Gastroesophageal sphincter (tissue), 4 donors: ENCODE results near the gene SH3RF3. TPM values are rescaled to one million over a fixed set of nuclear protein-coding genes. Genes with fewer than 3 reads are reported as not detected.

ENCODE experiments used
- ATAC-seq: fragments of 150-250 bp; one replicate; pipeline ENCODE4 v1.9.1; 2016; ENCODE audit warnings: mild to moderate bottlenecking, moderate library complexity
- H3K27ac ChIP-seq, 4 donors: fragments of 200-600 bp; sonication (generic) in 3 of 4; 1 replicate in 3 of 4; 2 replicates in 1 of 4; pipeline ENCODE4 v1.5.1; 2016 to 2019
- H3K27me3 ChIP-seq: fragments of 200-600 bp; sonication (generic); one replicate; pipeline ENCODE4 v1.5.1; 2019
- H3K36me3 ChIP-seq, 2 donors: fragments of 200-600 bp; sonication (generic); one replicate each; pipeline ENCODE4 v1.5.1; 2019; ENCODE audit warnings: control low read depth in 1 of 2
- H3K4me1 ChIP-seq, 3 donors: fragments of 200-600 bp; sonication (generic); 1 replicate in 2 of 3; 2 replicates in 1 of 3; pipeline ENCODE4 v1.5.1; 2016 to 2019; ENCODE audit warnings: control low read depth in 2 of 3
- H3K4me3 ChIP-seq, 2 donors: fragments of 200-600 bp; sonication (generic); one replicate each; pipeline ENCODE4 v1.5.1; 2019; ENCODE audit warnings: mild to moderate bottlenecking in 1 of 2, moderate library complexity in 1 of 2
- H3K9me3 ChIP-seq, 3 donors: fragments of 200-600 bp; sonication (generic); one replicate each; pipeline ENCODE4 v1.5.1; 2017 to 2019; ENCODE audit warnings: control low read depth in 2 of 3
- EP300 ChIP-seq: sonication (generic); formaldehyde crosslinking; IDR thresholded peaks from one replicate; pipeline ENCODE4 v1.6.1; 2017; ENCODE audit warnings: antibody characterized with exemption, mild to moderate bottlenecking
- POLR2A ChIP-seq, 2 donors: fragments of 450-650 bp; IDR thresholded peaks; one replicate each; pipeline ENCODE4 v1.6.1; 2017; ENCODE audit warnings: antibody characterized with exemption in 2 of 2, mild to moderate bottlenecking in 2 of 2, moderate library complexity in 1 of 2
- POLR2AphosphoS5 ChIP-seq: sonication (generic); formaldehyde crosslinking; IDR thresholded peaks from one replicate; pipeline ENCODE4 v1.6.1; 2017; ENCODE audit warnings: antibody characterized with exemption
- WGBS, 2 donors: methylation state at CpG; one replicate each; pipeline ENCODE4 v1.1.5; 2018; ENCODE audit warnings: low coverage in 1 of 2; 5-methylcytosine and 5-hydroxymethylcytosine counted together
- total RNA-seq, 4 donors: library from RNA; depleted of rRNA; stranded (reverse); fragments of >200 nt; gene quantifications; one replicate each; pipeline ENCODE4 v1.1.0, GENCODE V29; 2016
- TF ChIP-seq, protein P1 (sequence below), 4 experiments: fragments of 200-600 bp in 2 of 4; fragments of 450-650 bp in 2 of 4; sonication (generic) in 1 of 4; IDR thresholded peaks; one replicate each; pipeline ENCODE4 v1.5.1; 2017 to 2019; ENCODE audit warnings: antibody characterized with exemption in 4 of 4, mild to moderate bottlenecking in 2 of 4, moderate library complexity in 2 of 4

The SH3RF3 gene
- total RNA-seq, 4 donors from 2014 or later, result 10.1 to 15.8 (median 13.2) TPM

- no peak overlapping the region for H3K27ac ChIP-seq
- peaks cover 0 to 17% (median 3%) of the 10 kb centered on the region in 3 donors for H3K4me1 ChIP-seq
- H3K36me3 ChIP-seq, result peaks cover 0 to 12% of the 10 kb centered on the region in 2 donors
- H3K9me3 ChIP-seq, result no peaks in the 10 kb centered on the region
- H3K4me3 ChIP-seq, result no peak overlapping the region
- no peak for ATAC-seq
- WGBS, 2 donors, result 91 to 100% methylated on average over 1 of the region's 12 CpGs
- no peak for TF ChIP-seq POLR2AphosphoS5
- no peak for TF ChIP-seq EP300
- TF ChIP-seq, protein P1, sequence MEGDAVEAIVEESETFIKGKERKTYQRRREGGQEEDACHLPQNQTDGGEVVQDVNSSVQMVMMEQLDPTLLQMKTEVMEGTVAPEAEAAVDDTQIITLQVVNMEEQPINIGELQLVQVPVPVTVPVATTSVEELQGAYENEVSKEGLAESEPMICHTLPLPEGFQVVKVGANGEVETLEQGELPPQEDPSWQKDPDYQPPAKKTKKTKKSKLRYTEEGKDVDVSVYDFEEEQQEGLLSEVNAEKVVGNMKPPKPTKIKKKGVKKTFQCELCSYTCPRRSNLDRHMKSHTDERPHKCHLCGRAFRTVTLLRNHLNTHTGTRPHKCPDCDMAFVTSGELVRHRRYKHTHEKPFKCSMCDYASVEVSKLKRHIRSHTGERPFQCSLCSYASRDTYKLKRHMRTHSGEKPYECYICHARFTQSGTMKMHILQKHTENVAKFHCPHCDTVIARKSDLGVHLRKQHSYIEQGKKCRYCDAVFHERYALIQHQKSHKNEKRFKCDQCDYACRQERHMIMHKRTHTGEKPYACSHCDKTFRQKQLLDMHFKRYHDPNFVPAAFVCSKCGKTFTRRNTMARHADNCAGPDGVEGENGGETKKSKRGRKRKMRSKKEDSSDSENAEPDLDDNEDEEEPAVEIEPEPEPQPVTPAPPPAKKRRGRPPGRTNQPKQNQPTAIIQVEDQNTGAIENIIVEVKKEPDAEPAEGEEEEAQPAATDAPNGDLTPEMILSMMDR (IDR thresholded peaks at IDR 0.05), result no peak
- TF ChIP-seq POLR2A (IDR thresholded peaks at IDR 0.05), result no peak
- no peaks in the 10 kb centered on the region for H3K27me3 ChIP-seq
Observed at GRCh38 chr2:109428281-109428680, 299.3 kb downstream of the SH3RF3 start.

DNA sequence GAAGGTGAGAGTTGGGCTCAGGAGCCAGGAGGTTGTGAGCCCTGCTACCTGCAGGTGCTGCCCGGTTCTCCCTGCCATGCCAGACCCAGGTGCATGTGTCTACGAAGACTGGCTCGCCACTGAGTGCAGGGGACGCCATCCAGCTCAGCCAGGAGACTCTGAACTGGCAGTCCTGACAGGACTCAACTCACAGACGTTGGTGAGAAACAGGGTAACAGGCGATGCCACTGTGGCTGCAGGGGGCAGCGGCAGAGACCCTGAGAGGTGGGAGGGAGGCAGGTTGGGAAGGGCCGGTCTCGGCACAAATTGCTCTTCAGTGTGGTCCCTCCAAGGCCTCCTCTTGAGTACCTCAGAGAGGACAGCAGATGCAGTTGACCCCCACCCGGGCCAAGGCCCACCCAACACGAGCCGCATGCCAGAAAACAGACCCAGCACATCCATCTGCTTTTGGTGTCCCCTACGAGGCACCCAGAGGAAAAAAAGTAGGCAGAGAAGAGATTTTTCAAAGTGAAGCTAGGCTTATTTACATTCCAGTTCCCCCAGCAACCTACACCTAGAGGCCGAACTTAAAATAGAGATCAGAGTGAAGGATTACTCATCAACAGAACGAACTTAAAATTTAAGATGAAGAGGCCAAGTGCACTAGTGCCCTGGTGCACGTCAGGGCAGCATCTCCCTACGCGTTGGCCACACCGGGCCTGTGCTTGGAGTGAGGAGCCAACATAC, 300.0 kb downstream of the SH3RF3 start:
- TF ChIP-seq, protein P1 (IDR thresholded peaks at IDR 0.05), result peak in 1 of 4 experiments; percentile 17
- no peak for TF ChIP-seq POLR2A (IDR thresholded peaks at IDR 0.05)
- TF ChIP-seq POLR2AphosphoS5, result no peak
- no peak for TF ChIP-seq EP300
- Histone ChIP-seq H3K27me3 (no peaks in the 10 kb centered on the region), H3K4me3 (no peak overlapping the region), H3K27ac (peak overlapping the region in 1 of 4 donors; percentile 14), H3K36me3 (peaks cover 0 to 15% of the 10 kb centered on the region in 2 donors), H3K4me1 (peaks cover 0 to 17% (median 3%) of the 10 kb centered on the region in 3 donors), H3K9me3 (no peaks in the 10 kb centered on the region)
- ATAC-seq, result peak; percentile 32
- 25 to 70% methylated on average over 4 to 12 of the region's 19 CpGs for WGBS, 2 donors

DNA sequence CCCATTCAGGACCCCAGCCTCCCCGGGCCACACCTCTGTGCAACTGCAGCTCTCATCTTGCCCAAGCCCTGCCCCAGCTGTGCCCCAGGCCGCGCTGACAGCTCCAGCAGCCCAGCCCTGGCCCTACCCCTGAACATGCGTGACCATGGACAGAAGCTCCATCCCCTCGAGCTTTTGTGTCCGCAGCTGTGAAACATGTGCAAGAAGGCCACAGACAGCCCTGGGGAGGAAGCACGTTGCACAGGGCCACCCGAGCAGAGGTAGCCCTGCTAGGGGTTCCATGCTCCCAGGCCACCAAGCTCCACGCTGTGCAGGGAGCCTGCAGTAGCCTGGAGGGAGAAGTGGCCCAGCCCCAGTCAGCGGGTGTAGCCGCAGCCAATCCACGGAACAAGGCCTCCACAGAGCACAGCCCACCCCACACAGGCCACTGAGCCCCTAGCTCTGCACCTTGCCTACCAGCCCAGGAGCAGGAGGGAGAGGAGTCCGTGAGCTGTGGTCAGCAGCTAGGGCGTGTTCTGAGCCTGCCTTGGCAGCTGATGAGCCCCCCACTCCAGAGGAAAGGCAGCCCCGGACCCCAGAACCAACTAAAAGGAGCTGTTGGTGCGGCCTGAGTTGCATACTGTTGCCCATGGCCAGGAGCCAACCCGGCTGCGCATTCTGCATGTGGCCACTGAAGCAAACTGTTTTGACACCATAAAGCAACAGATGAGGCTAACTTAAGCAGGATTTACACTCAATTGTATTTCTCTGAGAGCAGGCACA, 300.7 kb downstream of the SH3RF3 start:
- peaks cover 0 to 15% of the 10 kb centered on the region in 2 donors for H3K36me3 ChIP-seq
- TF ChIP-seq POLR2AphosphoS5 (no peak), EP300 (no peak), POLR2A (IDR thresholded peaks at IDR 0.05) (no peak)
- TF ChIP-seq, protein P1 (IDR thresholded peaks at IDR 0.05), result no peak
- H3K4me1 ChIP-seq, result peaks cover 0 to 17% (median 3%) of the 10 kb centered on the region in 3 donors
- no peak overlapping the region for H3K4me3 ChIP-seq
- no peaks in the 10 kb centered on the region for H3K9me3 ChIP-seq
- peak overlapping the region in 1 of 4 donors; percentile 14 for H3K27ac ChIP-seq
- H3K27me3 ChIP-seq, result no peaks in the 10 kb centered on the region
- 83 to 100% methylated on average over 1 to 2 of the region's 18 CpGs for WGBS, 2 donors
- ATAC-seq, result peak; percentile 3

DNA sequence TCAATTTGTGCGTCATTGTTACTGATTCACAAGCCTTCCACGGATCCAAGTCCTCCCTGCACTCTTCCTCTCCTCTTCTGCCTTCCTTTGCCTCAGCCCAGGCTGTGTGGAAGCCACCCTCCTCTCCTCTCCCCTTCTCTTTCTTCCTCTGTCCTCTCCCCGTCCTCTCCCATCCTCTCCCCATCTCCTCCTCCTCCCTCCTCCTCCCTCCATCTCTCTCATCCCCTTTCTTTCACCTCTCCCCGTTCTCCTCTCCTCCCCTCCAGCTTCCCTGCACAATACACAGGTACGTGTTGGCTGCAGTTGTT, 301.3 kb downstream of the SH3RF3 start:
- WGBS, 2 donors, result 81 to 92% methylated on average over 4 to 5 of the region's 5 CpGs
- Histone ChIP-seq H3K27me3 (no peaks in the 10 kb centered on the region), H3K4me3 (no peak overlapping the region), H3K36me3 (peaks cover 0 to 15% of the 10 kb centered on the region in 2 donors), H3K9me3 (no peaks in the 10 kb centered on the region), H3K27ac (no peak overlapping the region), H3K4me1 (peaks cover 0 to 18% (median 3%) of the 10 kb centered on the region in 3 donors)
- TF ChIP-seq, protein P1 (IDR thresholded peaks at IDR 0.05), result no peak
- TF ChIP-seq POLR2AphosphoS5 (no peak), EP300 (no peak), POLR2A (IDR thresholded peaks at IDR 0.05) (no peak)
- ATAC-seq, result no peak
